IMR-90 (cell line): ENCODE measurements around the gene LTO1. TPM values are rescaled to one million over a fixed set of nuclear protein-coding genes. Genes with fewer than 3 reads are reported as not detected.

Source experiments
- ATAC-seq: fragments of 200-7000 bp; cut with Tn5 transposase; 2 replicates; pipeline ENCODE4 v1.9.1; 2020; ENCODE audit warnings: low read depth, mild to moderate bottlenecking, moderate library complexity
- BruUV-seq: library from RNA; stranded (reverse); fragments of 400-500 nt; replicated peaks from 2 replicates; lab custom pipeline; 2021; lab: Mats Ljungman, UMichigan
- CTCF ChIA-PET: fragments of 300-600 bp; formaldehyde crosslinking; extraction: SDS; loops from one replicate; lab custom pipeline; 2021; ENCODE audit warnings: antibody characterized with exemption; lab: Yijun Ruan, JAX
- POLR2A ChIA-PET: fragments of 300-600 bp; sonication (Branson Sonifier 250); formaldehyde crosslinking; loops from one replicate; lab custom pipeline; 2022; ENCODE audit warnings: antibody characterized with exemption; ENCODE audit not compliant: unreplicated experiment; lab: Charles Lee
- DNase-seq: peaks from one replicate; pipeline ENCODE4 v3.0.0; 2013
- H2AFZ ChIP-seq: replicated peaks from 2 replicates; pipeline ENCODE3; 2013; ENCODE audit warnings: low read length, mild to moderate bottlenecking; ENCODE audit not compliant: poor library complexity
- H2AK5ac ChIP-seq: 2 replicates; pipeline ENCODE4 v1.6.1; 2013; ENCODE audit warnings: low read depth, low read length, inconsistent platforms
- H2AK9ac ChIP-seq: replicated peaks from 2 replicates; pipeline ENCODE3; 2013; ENCODE audit warnings: mild to moderate bottlenecking, low read depth, low read length, moderate library complexity; ENCODE audit not compliant: poor library complexity
- H2BK120ac ChIP-seq: 2 replicates; pipeline ENCODE4 v1.6.1; 2013; ENCODE audit warnings: low read depth, low read length, inconsistent platforms
- H2BK15ac ChIP-seq: 3 replicates; pipeline ENCODE4 v1.6.1; 2013; ENCODE audit warnings: low read depth, low read length, inconsistent platforms
- H2BK20ac ChIP-seq: 2 replicates; pipeline ENCODE4 v1.6.1; 2013; ENCODE audit warnings: low read depth, mild to moderate bottlenecking, inconsistent platforms, low read length, moderate library complexity
- H2BK5ac ChIP-seq: 2 replicates; pipeline ENCODE4 v1.6.1; 2013; ENCODE audit warnings: mild to moderate bottlenecking, low read depth, low read length, inconsistent platforms; ENCODE audit not compliant: poor library complexity, severe bottlenecking
- H3K14ac ChIP-seq: replicated peaks from 2 replicates; pipeline ENCODE4 v1.6.1; 2013; ENCODE audit warnings: low read depth, low read length, inconsistent platforms
- H3K18ac ChIP-seq: 2 replicates; pipeline ENCODE4 v1.6.1; 2013; ENCODE audit warnings: low read depth, low read length, control low read depth
- H3K23ac ChIP-seq: 2 replicates; pipeline ENCODE4 v1.6.1; 2013; ENCODE audit warnings: low read depth, low read length, inconsistent platforms
- H3K27ac ChIP-seq: 2 replicates; pipeline ENCODE4 v1.5.1; 2013; ENCODE audit warnings: mild to moderate bottlenecking, control low read depth, low read length; ENCODE audit not compliant: insufficient read depth
- H3K27me3 ChIP-seq: 2 replicates; pipeline ENCODE4 v1.6.1; 2013; ENCODE audit warnings: low read length; ENCODE audit not compliant: control insufficient read depth, insufficient read depth
- H3K36me3 ChIP-seq: 2 replicates; pipeline ENCODE4 v1.6.1; 2013; ENCODE audit warnings: low read length, mixed read lengths; ENCODE audit not compliant: control insufficient read depth, insufficient read depth
- H3K4ac ChIP-seq: 2 replicates; pipeline ENCODE4 v1.6.1; 2013; ENCODE audit warnings: low read depth, low read length, inconsistent platforms
- H3K4me1 ChIP-seq: 2 replicates; pipeline ENCODE4 v1.6.1; 2013; ENCODE audit warnings: low read length, mixed read lengths; ENCODE audit not compliant: control insufficient read depth, insufficient read depth
- H3K4me2 ChIP-seq: 2 replicates; pipeline ENCODE4 v1.6.1; 2013; ENCODE audit warnings: low read depth, mild to moderate bottlenecking, control low read depth, low read length, moderate library complexity
- H3K4me3 ChIP-seq: 2 replicates; pipeline ENCODE4 v1.5.1; 2013; ENCODE audit warnings: low read depth, mild to moderate bottlenecking, control low read depth, low read length, moderate library complexity; ENCODE audit not compliant: insufficient read depth
- H3K56ac ChIP-seq: 2 replicates; pipeline ENCODE4 v1.6.1; 2013; ENCODE audit warnings: low read length, inconsistent platforms; ENCODE audit not compliant: insufficient read depth; ENCODE audit errors: extremely low read depth
- H3K79me1 ChIP-seq, 2 experiments: 2 replicates each; pipeline ENCODE4 v1.6.1; 2013; ENCODE audit warnings: low read length in 2 of 2, inconsistent platforms in 1 of 2, low read depth in 1 of 2
- H3K9ac ChIP-seq: 2 replicates; pipeline ENCODE4 v1.6.1; 2013; ENCODE audit warnings: low read depth, low read length, control low read depth
- H3K9me1 ChIP-seq: 2 replicates; pipeline ENCODE4 v1.6.1; 2013; ENCODE audit warnings: low read length, inconsistent platforms; ENCODE audit not compliant: insufficient read depth
- H3K9me3 ChIP-seq: 2 replicates; pipeline ENCODE4 v1.6.1; 2013; ENCODE audit warnings: low read length; ENCODE audit not compliant: control insufficient read depth, insufficient read depth
- H4K20me1 ChIP-seq: 2 replicates; pipeline ENCODE4 v1.6.1; 2013; ENCODE audit warnings: low read length, inconsistent platforms; ENCODE audit not compliant: insufficient read depth
- H4K5ac ChIP-seq: 2 replicates; pipeline ENCODE4 v1.6.1; 2013; ENCODE audit warnings: mild to moderate bottlenecking, low read depth, low read length, control low read depth
- H4K8ac ChIP-seq, 2 experiments: 2 replicates each; pipeline ENCODE4 v1.6.1; 2013; ENCODE audit warnings: low read depth in 2 of 2, low read length in 2 of 2, control low read depth in 1 of 2, inconsistent platforms in 1 of 2
- H4K91ac ChIP-seq: 2 replicates; pipeline ENCODE4 v1.6.1; 2013; ENCODE audit warnings: low read depth, low read length, inconsistent platforms; ENCODE audit not compliant: insufficient read depth
- BHLHE40 ChIP-seq: fragments of 150-350 bp; IDR thresholded peaks from 2 replicates; pipeline ENCODE4 v1.6.1; 2016; ENCODE audit warnings: mild to moderate bottlenecking, low read depth, low read length
- CEBPB ChIP-seq: IDR thresholded peaks from 2 replicates; pipeline ENCODE4 v1.6.1; 2012; ENCODE audit warnings: low read depth, low read length, improper control_type of control experiment
- CHD1 ChIP-seq: IDR thresholded peaks from 2 replicates; pipeline ENCODE4 v1.6.1; 2012; ENCODE audit warnings: low read depth, low read length, improper control_type of control experiment
- FOS ChIP-seq: fragments of 150-350 bp; IDR thresholded peaks from 2 replicates; pipeline ENCODE4 v1.6.1; 2016; ENCODE audit warnings: low read depth, low read length
- MAFK ChIP-seq: IDR thresholded peaks from 2 replicates; pipeline ENCODE4 v1.6.1; 2012; ENCODE audit warnings: low read depth, low read length, improper control_type of control experiment
- MAZ ChIP-seq: IDR thresholded peaks from 2 replicates; pipeline ENCODE4 v1.6.1; 2012; ENCODE audit warnings: low read depth, mild to moderate bottlenecking, low read length, improper control_type of control experiment, moderate library complexity, borderline replicate concordance
- MXI1 ChIP-seq: IDR thresholded peaks from 2 replicates; pipeline ENCODE4 v1.6.1; 2012; ENCODE audit warnings: low read depth, mild to moderate bottlenecking, low read length, moderate library complexity, borderline replicate concordance
- NFE2L2 ChIP-seq: fragments of 150-350 bp; IDR thresholded peaks from 2 replicates; pipeline ENCODE4 v1.6.1; 2016; ENCODE audit warnings: low read depth, mild to moderate bottlenecking, low read length
- POLR2A ChIP-seq: IDR thresholded peaks from 2 replicates; pipeline ENCODE4 v1.6.1; 2012; ENCODE audit warnings: mild to moderate bottlenecking, low read depth, low read length
- RAD21 ChIP-seq: IDR thresholded peaks from 2 replicates; pipeline ENCODE4 v1.6.1; 2012; ENCODE audit warnings: low read length, improper control_type of control experiment
- RCOR1 ChIP-seq: IDR thresholded peaks from 2 replicates; pipeline ENCODE4 v1.6.1; 2012; ENCODE audit warnings: mild to moderate bottlenecking, low read length, improper control_type of control experiment; ENCODE audit not compliant: insufficient replicate concordance
- RFX5 ChIP-seq: IDR thresholded peaks from 2 replicates; pipeline ENCODE4 v1.8.0; 2012; ENCODE audit warnings: low read depth, mild to moderate bottlenecking, low read length, moderate library complexity
- SMC3 ChIP-seq: fragments of 150-350 bp; IDR thresholded peaks from 2 replicates; pipeline ENCODE4 v1.6.1; 2016; ENCODE audit warnings: low read depth, mild to moderate bottlenecking, antibody characterized with exemption, low read length, moderate library complexity
- WGBS, 2 experiments: methylation state at CpG; one replicate each; pipeline versions ENCODE4 v1.1.5 to v1.1.7; 2013; ENCODE audit warnings: missing lambda C conversion rate in 2 of 2; ENCODE audit not compliant: insufficient read length in 1 of 2; ENCODE audit errors: extremely low coverage in 2 of 2; 5-methylcytosine and 5-hydroxymethylcytosine counted together
- dilution Hi-C: fragments of 300-500 bp; cut with HindIII; formaldehyde crosslinking; loops from one replicate; pipeline ENCODE4 v1.14.3; 2018; ENCODE audit warnings: low sequenced_read_pairs; ENCODE audit not compliant: unreplicated experiment
- in situ Hi-C: fragments of 300-500 bp; cut with MboI; formaldehyde crosslinking; loops from 3 replicates; pipeline ENCODE4 v1.14.3; 2019; ENCODE audit warnings: low sequenced_read_pairs, inconsistent platforms, mixed read lengths
- intact Hi-C: fragments of 100-400 bp; cut with micrococcal nuclease; formaldehyde crosslinking; loops from 2 replicates; pipeline ENCODE4 v1.10.0; 2022
- polyA plus RNA-seq, 3 experiments: library from polyadenylated mRNA; depleted of rRNA; stranded (reverse); fragments of >200 nt; gene quantifications; 2 replicates each; pipeline ENCODE4 v1.2.3, GENCODE V29; 2012; ENCODE audit warnings: low replicate concordance in 1 of 3
- total RNA-seq: library from RNA; depleted of rRNA; stranded (reverse); fragments of >200 nt; gene quantifications from 2 replicates; pipeline ENCODE4 v1.2.3, GENCODE V29; 2012
- TF ChIP-seq, protein P1 (sequence below): fragments of 150-350 bp; IDR thresholded peaks from 2 replicates; pipeline ENCODE4 v1.6.1; 2016; ENCODE audit warnings: low read depth, mild to moderate bottlenecking, low read length, moderate library complexity, borderline replicate concordance
- TF ChIP-seq, protein P2 (sequence below): conservative IDR thresholded peaks from 2 replicates; pipeline ENCODE4 v1.5.1; 2012; ENCODE audit warnings: mild to moderate bottlenecking, low read depth, low read length, improper control_type of control experiment
- TF ChIP-seq, protein P3 (sequence below): fragments of 150-350 bp; IDR thresholded peaks from 2 replicates; pipeline ENCODE4 v1.6.1; 2017; ENCODE audit warnings: mild to moderate bottlenecking, antibody characterized with exemption, low read length, low read depth

The LTO1 gene
- total and polyA plus RNA-seq, 2 of the 4 experiments (the other 2 are of a cell fraction): 8.2 to 23.5 TPM

DNA sequence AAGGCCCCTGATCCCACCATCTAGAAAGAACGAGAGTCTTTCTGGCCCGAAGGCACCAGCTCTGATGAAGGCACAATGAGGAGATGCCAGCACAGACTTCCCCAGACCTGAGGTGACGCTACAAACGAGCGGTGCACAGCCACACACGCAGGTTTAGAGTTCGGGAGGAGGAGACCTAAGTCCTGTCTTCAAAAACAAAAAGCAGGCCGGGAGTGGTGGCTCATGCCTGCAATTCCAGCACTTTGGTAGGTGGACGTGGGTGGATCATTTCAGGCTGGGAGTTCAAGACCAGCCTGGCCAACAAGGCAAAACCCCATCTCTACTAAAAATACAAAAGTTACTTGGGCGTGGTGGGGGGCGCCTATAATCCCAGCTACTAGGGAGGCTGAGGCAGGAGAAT lies 9.5 kb downstream of the LTO1 start:
- H3K23ac ChIP-seq: no peak overlapping the region
- no peak overlapping the region for H2AK9ac ChIP-seq
- no peak overlapping the region for H2BK15ac ChIP-seq
- no peak overlapping the region for H3K14ac ChIP-seq
- H2AFZ ChIP-seq: no peak overlapping the region
- peaks cover 3% of the 10 kb centered on the region; the same call in 1 of the 2 replicates for H3K4me1 ChIP-seq
- H3K9me1 ChIP-seq: no peaks in the 10 kb centered on the region
- no peak for ATAC-seq
- no TSS peak for BruUV-seq
- ChIA-PET POLR2A (interaction anchor here (0.5 to 0.6 kb wide), 2 partner anchors 15 to 498 kb away, joined by 3 to 12 read pairs; no protein-coding TSS in a partner anchor), CTCF (no interaction called here)
- H4K20me1 ChIP-seq: peaks cover 8% of the 10 kb centered on the region
- no peak overlapping the region for H3K9ac ChIP-seq
- no peak overlapping the region for H3K18ac ChIP-seq
- no peak overlapping the region for H4K8ac ChIP-seq
- H4K5ac ChIP-seq: no peak overlapping the region
- H3K9me3 ChIP-seq: no peaks in the 10 kb centered on the region
- H3K56ac ChIP-seq: no peak overlapping the region
- peaks cover 42% of the 10 kb centered on the region for H3K36me3 ChIP-seq
- dilution Hi-C loops (no loop called here), intact Hi-C loops (no loop called here), in situ Hi-C loops (loop anchor here (25.0 kb wide), 2 partner anchors 728 to 1053 kb away; no protein-coding TSS in a partner anchor)
- H3K79me1 ChIP-seq: peaks cover 20 to 53% of the 10 kb centered on the region in 2 experiments
- no peak overlapping the region for H3K4me2 ChIP-seq
- DNase-seq: no peak
- H3K27me3 ChIP-seq: no peaks in the 10 kb centered on the region
- TF ChIP-seq CEBPB (no peak), RAD21 (no peak), POLR2A (no peak), MAFK (no peak), FOS (no peak), CHD1 (no peak), MAZ (no peak), SMC3 (no peak), RCOR1 (no peak), NFE2L2 (no peak), MXI1 (no peak), BHLHE40 (no peak), RFX5 (no peak)
- TF ChIP-seq, protein P1, sequence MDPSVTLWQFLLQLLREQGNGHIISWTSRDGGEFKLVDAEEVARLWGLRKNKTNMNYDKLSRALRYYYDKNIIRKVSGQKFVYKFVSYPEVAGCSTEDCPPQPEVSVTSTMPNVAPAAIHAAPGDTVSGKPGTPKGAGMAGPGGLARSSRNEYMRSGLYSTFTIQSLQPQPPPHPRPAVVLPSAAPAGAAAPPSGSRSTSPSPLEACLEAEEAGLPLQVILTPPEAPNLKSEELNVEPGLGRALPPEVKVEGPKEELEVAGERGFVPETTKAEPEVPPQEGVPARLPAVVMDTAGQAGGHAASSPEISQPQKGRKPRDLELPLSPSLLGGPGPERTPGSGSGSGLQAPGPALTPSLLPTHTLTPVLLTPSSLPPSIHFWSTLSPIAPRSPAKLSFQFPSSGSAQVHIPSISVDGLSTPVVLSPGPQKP: no peak
- TF ChIP-seq, protein P2, sequence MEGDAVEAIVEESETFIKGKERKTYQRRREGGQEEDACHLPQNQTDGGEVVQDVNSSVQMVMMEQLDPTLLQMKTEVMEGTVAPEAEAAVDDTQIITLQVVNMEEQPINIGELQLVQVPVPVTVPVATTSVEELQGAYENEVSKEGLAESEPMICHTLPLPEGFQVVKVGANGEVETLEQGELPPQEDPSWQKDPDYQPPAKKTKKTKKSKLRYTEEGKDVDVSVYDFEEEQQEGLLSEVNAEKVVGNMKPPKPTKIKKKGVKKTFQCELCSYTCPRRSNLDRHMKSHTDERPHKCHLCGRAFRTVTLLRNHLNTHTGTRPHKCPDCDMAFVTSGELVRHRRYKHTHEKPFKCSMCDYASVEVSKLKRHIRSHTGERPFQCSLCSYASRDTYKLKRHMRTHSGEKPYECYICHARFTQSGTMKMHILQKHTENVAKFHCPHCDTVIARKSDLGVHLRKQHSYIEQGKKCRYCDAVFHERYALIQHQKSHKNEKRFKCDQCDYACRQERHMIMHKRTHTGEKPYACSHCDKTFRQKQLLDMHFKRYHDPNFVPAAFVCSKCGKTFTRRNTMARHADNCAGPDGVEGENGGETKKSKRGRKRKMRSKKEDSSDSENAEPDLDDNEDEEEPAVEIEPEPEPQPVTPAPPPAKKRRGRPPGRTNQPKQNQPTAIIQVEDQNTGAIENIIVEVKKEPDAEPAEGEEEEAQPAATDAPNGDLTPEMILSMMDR: no peak
- TF ChIP-seq, protein P3, sequence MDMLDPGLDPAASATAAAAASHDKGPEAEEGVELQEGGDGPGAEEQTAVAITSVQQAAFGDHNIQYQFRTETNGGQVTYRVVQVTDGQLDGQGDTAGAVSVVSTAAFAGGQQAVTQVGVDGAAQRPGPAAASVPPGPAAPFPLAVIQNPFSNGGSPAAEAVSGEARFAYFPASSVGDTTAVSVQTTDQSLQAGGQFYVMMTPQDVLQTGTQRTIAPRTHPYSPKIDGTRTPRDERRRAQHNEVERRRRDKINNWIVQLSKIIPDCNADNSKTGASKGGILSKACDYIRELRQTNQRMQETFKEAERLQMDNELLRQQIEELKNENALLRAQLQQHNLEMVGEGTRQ: no peak
- no peak overlapping the region for H2BK5ac ChIP-seq
- WGBS, 2 experiments: 84% methylated on average over 5 of the region's 11 CpGs; no CpG with 5 or more reads in 1 of the 2 experiments
- no peak overlapping the region for H3K4ac ChIP-seq
- no peak overlapping the region for H2BK20ac ChIP-seq
- no peak overlapping the region for H2BK120ac ChIP-seq
- no peak overlapping the region for H2AK5ac ChIP-seq
- H3K4me3 ChIP-seq: no peak overlapping the region
- H3K27ac ChIP-seq: no peak overlapping the region
- no peak overlapping the region for H4K91ac ChIP-seq
